AG04449 (cell line): ENCODE results near the gene LDB2.

Experiments used
- CTCF ChIA-PET: fragments of 350-600 bp; formaldehyde crosslinking; extraction: SDS; loops from one replicate; lab custom pipeline; 2021; ENCODE audit warnings: antibody characterized with exemption; lab: Yijun Ruan, JAX
- POLR2A ChIA-PET: fragments of 400-600, 350-600 bp; formaldehyde crosslinking; extraction: SDS; loops from one replicate; lab custom pipeline; 2020; ENCODE audit warnings: antibody characterized with exemption, inconsistent platforms; lab: Yijun Ruan, JAX
- DNase-seq: peaks from one replicate; pipeline ENCODE4 v3.0.0-alpha.2; 2010; ENCODE audit warnings: low read depth, low spot score
- H3K4me3 ChIP-seq: 2 replicates; pipeline ENCODE4 v1.5.1; 2011; ENCODE audit warnings: low read depth, mild to moderate bottlenecking, control low read depth, low read length
- TF ChIP-seq, protein P1 (sequence below): IDR thresholded peaks from one replicate; pipeline ENCODE4 v1.5.1; 2011; ENCODE audit warnings: mild to moderate bottlenecking, moderate library complexity, low read length, control low read depth, inconsistent platforms; ENCODE audit not compliant: insufficient read depth; ENCODE audit errors: missing control alignments

The LDB2 gene

DNA sequence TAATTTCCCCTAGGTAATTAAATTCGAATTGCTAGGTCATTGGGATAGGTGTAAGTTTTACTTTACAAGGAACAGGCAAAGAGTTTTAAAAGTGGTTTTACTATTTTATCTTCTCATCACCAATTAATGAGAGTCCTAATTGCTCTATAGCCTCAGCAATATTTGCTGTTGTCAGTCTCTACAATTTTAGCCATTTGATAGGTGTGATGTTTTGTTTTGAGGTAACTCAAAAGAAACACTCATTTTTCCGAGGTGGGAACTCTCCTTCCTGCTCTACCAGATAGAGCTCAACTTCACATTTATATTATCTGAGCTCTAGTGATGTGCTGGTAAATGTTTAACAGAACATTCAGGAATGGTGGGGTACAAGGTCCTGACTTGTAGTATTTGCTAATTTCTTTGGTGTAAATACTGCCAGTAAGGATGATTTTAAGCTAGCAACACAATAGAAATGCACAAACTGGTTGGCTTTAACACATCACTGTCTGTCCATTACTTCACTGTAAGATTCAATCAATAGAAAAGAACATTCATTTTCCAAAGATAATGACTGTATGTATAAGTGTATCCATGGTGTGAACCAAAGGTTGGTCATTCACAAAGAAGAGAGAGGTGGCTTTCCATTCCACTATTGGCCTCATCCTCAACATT is 62.7 kb downstream of the LDB2 start:
- DNase-seq = no peak
- ChIA-PET CTCF (interaction anchor here (1.8 kb wide), 1 partner anchor 41 kb away, joined by 5 read pairs; no protein-coding TSS in a partner anchor), POLR2A (no interaction called here)
- H3K4me3 ChIP-seq = no peak overlapping the region
- TF ChIP-seq, protein P1, sequence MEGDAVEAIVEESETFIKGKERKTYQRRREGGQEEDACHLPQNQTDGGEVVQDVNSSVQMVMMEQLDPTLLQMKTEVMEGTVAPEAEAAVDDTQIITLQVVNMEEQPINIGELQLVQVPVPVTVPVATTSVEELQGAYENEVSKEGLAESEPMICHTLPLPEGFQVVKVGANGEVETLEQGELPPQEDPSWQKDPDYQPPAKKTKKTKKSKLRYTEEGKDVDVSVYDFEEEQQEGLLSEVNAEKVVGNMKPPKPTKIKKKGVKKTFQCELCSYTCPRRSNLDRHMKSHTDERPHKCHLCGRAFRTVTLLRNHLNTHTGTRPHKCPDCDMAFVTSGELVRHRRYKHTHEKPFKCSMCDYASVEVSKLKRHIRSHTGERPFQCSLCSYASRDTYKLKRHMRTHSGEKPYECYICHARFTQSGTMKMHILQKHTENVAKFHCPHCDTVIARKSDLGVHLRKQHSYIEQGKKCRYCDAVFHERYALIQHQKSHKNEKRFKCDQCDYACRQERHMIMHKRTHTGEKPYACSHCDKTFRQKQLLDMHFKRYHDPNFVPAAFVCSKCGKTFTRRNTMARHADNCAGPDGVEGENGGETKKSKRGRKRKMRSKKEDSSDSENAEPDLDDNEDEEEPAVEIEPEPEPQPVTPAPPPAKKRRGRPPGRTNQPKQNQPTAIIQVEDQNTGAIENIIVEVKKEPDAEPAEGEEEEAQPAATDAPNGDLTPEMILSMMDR = no peak

DNA sequence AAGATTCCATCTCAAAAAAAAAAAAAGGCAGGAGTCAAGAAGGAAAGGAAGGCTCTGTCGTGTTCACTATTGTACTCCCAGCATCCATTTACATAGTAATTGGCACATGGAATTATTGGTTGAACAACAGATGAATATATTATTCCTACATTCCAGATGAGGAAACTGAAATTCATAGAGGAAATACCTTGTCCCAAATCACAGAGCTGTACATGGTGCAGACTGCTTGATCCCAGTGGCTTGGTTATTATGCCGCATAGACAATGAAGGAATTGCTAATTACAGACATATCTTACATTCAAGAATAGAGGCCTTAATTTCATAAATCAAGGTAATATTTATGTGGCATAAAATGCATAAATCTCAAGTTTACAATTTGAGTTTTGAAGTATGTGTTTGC is 63.6 kb downstream of the LDB2 start:
- CTCF ChIA-PET = interaction anchor here (1.8 kb wide), 1 partner anchor 41 kb away, joined by 5 read pairs; no protein-coding TSS in a partner anchor
- POLR2A ChIA-PET = no interaction called here
- no peak overlapping the region for H3K4me3 ChIP-seq
- DNase-seq = no peak
- TF ChIP-seq, protein P1 = no peak

GRCh38 chr4:16833722-16834121 is 64.7 kb downstream of the LDB2 start:
- ChIA-PET POLR2A (no interaction called here), CTCF (no interaction called here)
- no peak overlapping the region for H3K4me3 ChIP-seq
- TF ChIP-seq, protein P1 = no peak
- no peak for DNase-seq

DNA sequence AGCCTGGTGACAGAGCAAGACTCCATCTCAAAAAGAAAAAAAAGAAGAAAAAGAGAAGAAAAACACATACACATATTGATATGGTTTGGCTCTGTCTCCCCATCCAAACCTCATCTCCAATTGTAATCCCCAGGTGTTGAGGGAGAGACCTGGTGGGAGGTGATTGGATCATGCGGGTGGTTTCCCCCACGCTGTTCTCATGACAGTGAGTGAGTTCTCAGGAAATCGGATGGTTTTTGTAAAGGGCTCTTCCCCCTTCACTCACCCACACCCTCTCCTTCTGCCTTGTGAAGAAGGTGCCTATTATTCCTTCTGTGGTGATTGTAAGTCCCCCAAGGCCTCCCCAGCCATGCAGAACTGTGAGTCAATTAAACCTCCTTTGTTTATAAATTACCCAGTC is 68.4 kb downstream of the LDB2 start:
- DNase-seq = no peak
- TF ChIP-seq, protein P1 = no peak
- H3K4me3 ChIP-seq = no peak overlapping the region
- ChIA-PET CTCF (no interaction called here), POLR2A (no interaction called here)

GRCh38 chr4:16827794-16828724 is 70.4 kb downstream of the LDB2 start:
- ChIA-PET POLR2A (no interaction called here), CTCF (interaction anchor here (1.2 kb wide), 1 partner anchor 30 kb away, joined by 3 read pairs; no protein-coding TSS in a partner anchor)
- TF ChIP-seq, protein P1 = no peak
- H3K4me3 ChIP-seq = no peak overlapping the region
- no peak for DNase-seq

DNA sequence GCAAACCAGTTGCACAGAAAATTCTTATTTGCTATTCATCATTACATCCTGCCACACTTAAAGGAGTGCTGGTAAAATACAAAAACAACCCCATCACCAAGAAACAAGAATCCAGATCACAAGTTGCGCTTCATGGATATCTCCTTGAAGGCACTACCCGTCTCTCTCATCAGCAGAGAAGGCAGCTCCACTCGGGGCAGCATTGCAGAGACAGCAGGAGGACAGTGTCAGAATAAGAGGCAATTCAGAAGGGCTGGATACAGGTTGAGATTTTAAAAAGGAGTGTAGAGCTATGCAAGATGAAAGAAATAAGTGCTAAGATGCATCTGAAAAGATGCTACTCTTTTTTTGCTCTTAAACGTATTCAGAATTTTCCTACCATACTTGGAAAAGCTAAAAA is 71.4 kb downstream of the LDB2 start:
- TF ChIP-seq, protein P1 = no peak
- DNase-seq = no peak
- CTCF ChIA-PET = interaction anchor here (1.2 kb wide), 1 partner anchor 29 kb away, joined by 3 read pairs; no protein-coding TSS in a partner anchor
- POLR2A ChIA-PET = no interaction called here
- no peak overlapping the region for H3K4me3 ChIP-seq
